Parathyroid adenoma (tissue), 2 donors: ENCODE results near the gene HCN4.

Experiments used
- H2AFZ ChIP-seq: fragments of 300-600 bp; sonication (generic); one replicate; pipeline ENCODE4 v1.7.0; 2017; ENCODE audit warnings: antibody characterized with exemption, mild to moderate bottlenecking
- H3K27ac ChIP-seq: fragments of 300-600 bp; sonication (generic); one replicate; pipeline ENCODE4 v1.7.0; 2017
- H3K27me3 ChIP-seq: fragments of 300-600 bp; sonication (generic); one replicate; pipeline ENCODE4 v1.7.0; 2017; ENCODE audit warnings: low read length; ENCODE audit not compliant: control insufficient read depth, insufficient read depth
- H3K36me3 ChIP-seq: fragments of 300-600 bp; sonication (generic); one replicate; pipeline ENCODE4 v1.7.0; 2017; ENCODE audit warnings: low read length; ENCODE audit not compliant: control insufficient read depth, insufficient read depth
- H3K4me1 ChIP-seq: fragments of 300-600 bp; sonication (generic); one replicate; pipeline ENCODE4 v1.7.0; 2017; ENCODE audit warnings: control low read depth
- H3K4me2 ChIP-seq: fragments of 300-600 bp; sonication (generic); one replicate; pipeline ENCODE4 v1.7.0; 2017; ENCODE audit warnings: low read length
- H3K4me3 ChIP-seq: fragments of 300-600 bp; sonication (generic); one replicate; pipeline ENCODE4 v1.7.0; 2017; ENCODE audit warnings: low read depth, low read length
- H3K79me2 ChIP-seq: fragments of 300-600 bp; sonication (generic); one replicate; pipeline ENCODE4 v1.7.0; 2017; ENCODE audit warnings: control low read depth
- H3K9ac ChIP-seq: fragments of 300-600 bp; sonication (generic); one replicate; pipeline ENCODE4 v1.7.0; 2017; ENCODE audit warnings: mild to moderate bottlenecking
- H3K9me3 ChIP-seq: fragments of 300-600 bp; sonication (generic); one replicate; pipeline ENCODE4 v1.7.0; 2017; ENCODE audit warnings: low read length; ENCODE audit not compliant: control insufficient read depth
- TF ChIP-seq, protein P1 (sequence below): fragments of 300-600 bp; sonication (generic); IDR thresholded peaks from one replicate; pipeline ENCODE4 v1.7.0; 2017; ENCODE audit warnings: antibody characterized with exemption, mild to moderate bottlenecking
- donor health status: primary hyperparathyroidism.

Gene HCN4

DNA sequence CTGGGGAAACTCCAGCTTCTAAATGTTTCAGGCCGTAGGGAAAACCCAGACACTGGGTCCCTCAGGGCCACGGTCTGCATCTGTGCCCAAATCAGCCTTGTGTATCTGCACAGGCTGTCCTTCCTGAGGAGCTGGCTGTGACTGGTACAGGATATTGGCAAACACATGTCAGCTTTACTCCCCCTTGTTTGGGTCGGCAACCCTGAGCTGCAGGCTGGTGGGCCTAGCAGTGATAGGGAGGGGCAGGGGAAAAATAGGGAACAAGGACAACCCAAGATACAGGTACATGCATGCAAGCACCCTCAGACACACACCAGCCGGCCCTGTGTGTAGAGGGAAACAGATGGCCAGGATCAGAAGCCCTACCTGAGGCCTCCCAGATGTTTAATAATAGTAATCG is 28.7 kb upstream of the HCN4 start:
- H3K27ac ChIP-seq: no peak overlapping the region
- no peaks in the 10 kb centered on the region for H3K4me1 ChIP-seq
- H3K36me3 ChIP-seq: no peaks in the 10 kb centered on the region
- H3K9ac ChIP-seq: no peak overlapping the region
- no peaks in the 10 kb centered on the region for H3K27me3 ChIP-seq
- no peak overlapping the region for H3K4me2 ChIP-seq
- H3K79me2 ChIP-seq: no peaks in the 10 kb centered on the region
- TF ChIP-seq, protein P1, sequence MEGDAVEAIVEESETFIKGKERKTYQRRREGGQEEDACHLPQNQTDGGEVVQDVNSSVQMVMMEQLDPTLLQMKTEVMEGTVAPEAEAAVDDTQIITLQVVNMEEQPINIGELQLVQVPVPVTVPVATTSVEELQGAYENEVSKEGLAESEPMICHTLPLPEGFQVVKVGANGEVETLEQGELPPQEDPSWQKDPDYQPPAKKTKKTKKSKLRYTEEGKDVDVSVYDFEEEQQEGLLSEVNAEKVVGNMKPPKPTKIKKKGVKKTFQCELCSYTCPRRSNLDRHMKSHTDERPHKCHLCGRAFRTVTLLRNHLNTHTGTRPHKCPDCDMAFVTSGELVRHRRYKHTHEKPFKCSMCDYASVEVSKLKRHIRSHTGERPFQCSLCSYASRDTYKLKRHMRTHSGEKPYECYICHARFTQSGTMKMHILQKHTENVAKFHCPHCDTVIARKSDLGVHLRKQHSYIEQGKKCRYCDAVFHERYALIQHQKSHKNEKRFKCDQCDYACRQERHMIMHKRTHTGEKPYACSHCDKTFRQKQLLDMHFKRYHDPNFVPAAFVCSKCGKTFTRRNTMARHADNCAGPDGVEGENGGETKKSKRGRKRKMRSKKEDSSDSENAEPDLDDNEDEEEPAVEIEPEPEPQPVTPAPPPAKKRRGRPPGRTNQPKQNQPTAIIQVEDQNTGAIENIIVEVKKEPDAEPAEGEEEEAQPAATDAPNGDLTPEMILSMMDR: no peak
- no peak overlapping the region for H2AFZ ChIP-seq
- H3K4me3 ChIP-seq: no peak overlapping the region
- no peaks in the 10 kb centered on the region for H3K9me3 ChIP-seq

DNA sequence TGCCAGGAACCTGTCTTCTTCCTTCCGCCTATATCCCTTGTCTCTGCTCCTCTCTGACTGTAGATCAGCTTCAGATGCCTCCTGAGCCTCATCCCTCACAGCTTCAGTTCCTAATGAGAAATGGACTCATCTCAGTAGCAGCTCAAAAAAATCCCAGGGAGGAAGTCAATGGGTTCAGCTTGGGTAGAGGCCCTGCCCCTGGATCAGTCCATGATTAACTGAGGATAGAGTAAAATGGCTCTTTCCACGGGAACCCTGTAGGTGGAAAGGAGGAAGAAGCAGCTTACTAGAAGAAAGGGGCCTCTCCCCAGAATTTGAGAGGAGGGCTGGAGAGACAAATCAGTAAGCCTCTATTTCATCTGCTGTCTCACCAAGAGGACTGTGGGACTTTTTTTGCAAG is 26.9 kb upstream of the HCN4 start:
- Histone ChIP-seq H3K4me3 (no peak overlapping the region), H3K4me2 (no peak overlapping the region), H3K27ac (no peak overlapping the region), H3K4me1 (no peaks in the 10 kb centered on the region), H2AFZ (no peak overlapping the region), H3K9me3 (no peaks in the 10 kb centered on the region), H3K36me3 (no peaks in the 10 kb centered on the region), H3K27me3 (no peaks in the 10 kb centered on the region), H3K9ac (no peak overlapping the region), H3K79me2 (no peaks in the 10 kb centered on the region)
- TF ChIP-seq, protein P1: no peak

DNA sequence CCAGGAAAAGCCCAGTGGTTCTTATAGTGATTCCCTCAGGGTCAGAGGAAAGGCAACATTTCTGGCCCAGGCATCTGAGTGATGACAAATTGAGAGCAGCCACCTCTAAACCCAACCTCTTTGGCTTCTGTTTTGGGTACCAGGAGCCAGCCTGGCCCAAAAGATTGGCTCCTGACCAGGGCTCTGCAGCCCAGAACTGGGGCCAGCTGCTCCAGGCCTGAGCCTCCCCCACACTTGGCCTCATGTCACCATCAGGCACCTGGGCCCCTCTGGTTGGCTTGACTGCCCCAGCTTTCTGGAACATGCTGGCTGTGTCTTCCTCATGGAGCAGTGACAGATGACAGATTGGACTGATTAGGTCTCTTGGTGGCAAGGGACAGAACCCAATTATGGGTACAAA is 26.0 kb upstream of the HCN4 start:
- no peak overlapping the region for H2AFZ ChIP-seq
- no peaks in the 10 kb centered on the region for H3K36me3 ChIP-seq

DNA sequence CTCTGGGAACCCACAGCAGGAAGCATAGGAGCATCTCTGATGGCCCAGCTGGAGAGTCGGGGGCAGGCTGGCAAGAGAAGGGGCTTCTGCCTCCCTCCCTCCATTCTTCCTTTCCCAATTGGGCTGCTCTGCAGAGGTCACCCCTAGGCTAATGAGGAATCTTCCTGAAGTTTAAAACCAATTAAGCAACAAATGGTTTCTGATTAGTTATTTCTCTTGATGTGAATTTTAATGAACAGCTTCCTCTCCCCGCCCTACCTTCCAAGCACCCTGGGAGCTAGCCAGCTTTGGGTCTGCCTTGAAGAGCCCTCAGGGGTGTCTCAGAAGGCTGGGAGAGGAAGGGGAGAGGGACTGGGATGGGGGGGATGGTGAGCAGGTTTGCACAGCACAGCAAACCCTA is 24.6 kb upstream of the HCN4 start:
- Histone ChIP-seq H3K79me2 (no peaks in the 10 kb centered on the region), H3K4me3 (no peak overlapping the region), H3K9ac (no peak overlapping the region), H3K4me2 (no peak overlapping the region), H2AFZ (no peak overlapping the region), H3K27me3 (no peaks in the 10 kb centered on the region), H3K36me3 (no peaks in the 10 kb centered on the region), H3K9me3 (no peaks in the 10 kb centered on the region), H3K27ac (no peak overlapping the region), H3K4me1 (no peaks in the 10 kb centered on the region)
- TF ChIP-seq, protein P1: no peak

More for the DNA sequence above, 26.0 kb upstream of the HCN4 start:
- H3K79me2 ChIP-seq: no peaks in the 10 kb centered on the region
- H3K27me3 ChIP-seq: no peaks in the 10 kb centered on the region
- H3K9ac ChIP-seq: no peak overlapping the region
- H3K4me1 ChIP-seq: no peaks in the 10 kb centered on the region
- no peak overlapping the region for H3K27ac ChIP-seq
- H3K9me3 ChIP-seq: no peaks in the 10 kb centered on the region
- no peak overlapping the region for H3K4me3 ChIP-seq
- no peak overlapping the region for H3K4me2 ChIP-seq
- TF ChIP-seq, protein P1: no peak

DNA sequence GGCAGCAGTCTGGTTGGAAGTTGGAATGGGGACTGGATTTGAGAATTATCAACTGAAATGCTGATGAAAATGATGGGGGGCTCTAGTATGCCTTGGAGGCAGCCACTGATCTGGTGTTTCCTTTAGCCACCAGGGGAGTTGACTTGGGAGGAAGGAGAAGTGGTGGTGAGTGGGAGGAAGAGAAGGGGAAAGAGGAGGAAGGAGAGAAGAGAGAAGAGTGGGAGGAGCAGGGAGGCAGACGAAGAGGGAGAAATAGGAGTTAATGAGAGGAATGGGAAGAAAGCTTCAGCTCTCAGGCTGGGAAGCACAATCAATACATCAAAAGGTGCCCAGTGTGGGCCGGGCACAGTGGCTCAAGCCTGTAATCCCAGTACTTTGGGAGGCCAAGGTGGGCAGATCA is 23.3 kb upstream of the HCN4 start:
- Histone ChIP-seq H3K4me3 (no peak overlapping the region), H3K4me1 (no peaks in the 10 kb centered on the region), H3K27ac (no peak overlapping the region), H3K79me2 (no peaks in the 10 kb centered on the region), H3K27me3 (no peaks in the 10 kb centered on the region), H2AFZ (no peak overlapping the region), H3K9me3 (no peaks in the 10 kb centered on the region), H3K36me3 (no peaks in the 10 kb centered on the region), H3K9ac (no peak overlapping the region), H3K4me2 (no peak overlapping the region)
- TF ChIP-seq, protein P1: no peak
